Measurements from ENCODE around the gene GSTK1. TPM values are rescaled to one million over a fixed set of nuclear protein-coding genes. Genes with fewer than 3 reads are reported as not detected.

GSTK1 gene
- total RNA-seq, 6 donors from 2014 or later, result 140 to 194 (median 158) TPM

- Histone ChIP-seq H3K27me3 (no peaks in the 10 kb centered on the region), H3K27ac (no peak overlapping the region), H3K36me3 (no peaks in the 10 kb centered on the region), H3K4me1 (peaks cover 3 to 5% (median 3%) of the 10 kb centered on the region in 4 donors), H3K4me3 (no peak overlapping the region), H3K9me3 (no peaks in the 10 kb centered on the region)
- ATAC-seq (ENCODE audit: low FRiP score in 2 of 2) (no peak), DNase-seq (no peak)
- 87 to 96% methylated on average over 5 of the region's 5 CpGs for WGBS, 2 donors
- TF ChIP-seq EP300 (IDR thresholded peaks at IDR 0.05), result no peak
- TF ChIP-seq POLR2AphosphoS5 (IDR thresholded peaks at IDR 0.05), result no peak
- no peak for TF ChIP-seq CTCF (IDR thresholded peaks at IDR 0.05)
- no peak for TF ChIP-seq POLR2A (IDR thresholded peaks at IDR 0.05)
These were observed 38.2 kb upstream of the GSTK1 start for GRCh38 chr7:143225047-143225446.

- WGBS, 2 donors, result 35 to 45% methylated on average over 1 of the region's 1 CpG
- Histone ChIP-seq H3K36me3 (no peaks in the 10 kb centered on the region), H3K27me3 (no peaks in the 10 kb centered on the region), H3K4me1 (peaks cover 3 to 5% (median 3%) of the 10 kb centered on the region in 4 donors), H3K27ac (peak overlapping the region in 1 of 4 donors; percentile 4), H3K4me3 (no peak overlapping the region), H3K9me3 (no peaks in the 10 kb centered on the region)
- no peak for ATAC-seq (ENCODE audit: low FRiP score in 2 of 2)
- TF ChIP-seq POLR2AphosphoS5 (IDR thresholded peaks at IDR 0.05) (no peak), POLR2A (IDR thresholded peaks at IDR 0.05) (no peak), CTCF (IDR thresholded peaks at IDR 0.05) (no peak), EP300 (IDR thresholded peaks at IDR 0.05) (no peak)
- no peak for DNase-seq
These were observed 35.4 kb upstream of the GSTK1 start for GRCh38 chr7:143227806-143228205.

- WGBS, 2 donors, result 52 to 53% methylated on average over 9 of the region's 9 CpGs
These were observed 34.0 kb upstream of the GSTK1 start for GRCh38 chr7:143229054-143229790.

GRCh38 chr7:143230602-143231457 lies 32.4 kb upstream of the GSTK1 start:
- H3K36me3 ChIP-seq, result no peaks in the 10 kb centered on the region
- H3K27me3 ChIP-seq, result no peaks in the 10 kb centered on the region
- no peak overlapping the region for H3K4me3 ChIP-seq
- WGBS, 2 donors, result 94% methylated on average over 2 of the region's 2 CpGs
- DNase-seq (peak in 1 of 2 donors; percentile 10), ATAC-seq (ENCODE audit: low FRiP score in 2 of 2) (no peak)
- H3K4me1 ChIP-seq, result peaks cover 3 to 5% (median 3%) of the 10 kb centered on the region in 4 donors
- no peak for TF ChIP-seq POLR2AphosphoS5 (IDR thresholded peaks at IDR 0.05)
- TF ChIP-seq EP300 (IDR thresholded peaks at IDR 0.05), result no peak
- no peak for TF ChIP-seq CTCF (IDR thresholded peaks at IDR 0.05)
- no peak for TF ChIP-seq POLR2A (IDR thresholded peaks at IDR 0.05)
- H3K27ac ChIP-seq, result no peak overlapping the region
- no peaks in the 10 kb centered on the region for H3K9me3 ChIP-seq

More at GRCh38 chr7:143229054-143229790, 34.0 kb upstream of the GSTK1 start:
- no peak overlapping the region for H3K4me3 ChIP-seq
- H3K4me1 ChIP-seq, result peaks cover 3 to 5% (median 3%) of the 10 kb centered on the region in 4 donors
- H3K9me3 ChIP-seq, result no peaks in the 10 kb centered on the region
- no peaks in the 10 kb centered on the region for H3K27me3 ChIP-seq
- no peak overlapping the region for H3K27ac ChIP-seq
- ATAC-seq (ENCODE audit: low FRiP score in 2 of 2) (no peak), DNase-seq (no peak)
- H3K36me3 ChIP-seq, result no peaks in the 10 kb centered on the region
- TF ChIP-seq POLR2AphosphoS5 (IDR thresholded peaks at IDR 0.05) (no peak), CTCF (IDR thresholded peaks at IDR 0.05) (no peak), EP300 (IDR thresholded peaks at IDR 0.05) (no peak), POLR2A (IDR thresholded peaks at IDR 0.05) (no peak)
